ENCODE measurements around the gene ISLR. TPM values are rescaled to one million over a fixed set of nuclear protein-coding genes. Genes with fewer than 3 reads are reported as not detected.

ISLR gene
- total RNA-seq, 1 experiment from 2014 or later, result 0.11 TPM

GRCh38 chr15:74185710-74186348 lies 12.3 kb downstream of the ISLR start:
- H3K27ac Mint-ChIP-seq, result peak overlapping the region in 1 of 3 experiments; percentile 42; a peak in 1 of 7 replicates
- no peak for DNase-seq
- no CpG with 5 or more reads among the region's 8 CpGs for WGBS (ENCODE audit: extremely low coverage, insufficient read length, low lambda C conversion rate)
- H2BK15ac ChIP-seq (ENCODE audit: low read depth, low read length), result no peak overlapping the region
- no peak overlapping the region for H3K4me3 Mint-ChIP-seq
- H4K20me1 ChIP-seq (ENCODE audit: control insufficient read depth, insufficient read depth, insufficient read length), result no peaks in the 10 kb centered on the region
- TF ChIP-seq CTCF (conservative IDR thresholded peaks at IDR 0.05), result no peak
- H3K9ac ChIP-seq (ENCODE audit: extremely low read depth, insufficient read length, low read length), result no peak overlapping the region
- H3K27me3 ChIP-seq (ENCODE audit: insufficient read depth, low read length), result no peaks in the 10 kb centered on the region
- no peak overlapping the region for H3K56ac ChIP-seq (ENCODE audit: insufficient read length, low read depth, low read length)
- no peaks in the 10 kb centered on the region for H3K79me2 ChIP-seq (ENCODE audit: insufficient read depth, low read length)
- H2BK5ac ChIP-seq (ENCODE audit: insufficient read length, low read length), result no peak overlapping the region
- H3K4ac ChIP-seq (ENCODE audit: low read depth, low read length), result no peak overlapping the region
- H3K4me1 ChIP-seq (ENCODE audit: insufficient read depth, low read length), result no peaks in the 10 kb centered on the region
- peaks cover 20% of the 10 kb centered on the region for H3K27me3 Mint-ChIP-seq (ENCODE audit: low read depth)
- H2BK12ac ChIP-seq (ENCODE audit: insufficient read length, low read depth, low read length), result no peak overlapping the region
- H3K9me3 ChIP-seq (ENCODE audit: control insufficient read depth, low read depth, low read length), result no peaks in the 10 kb centered on the region
- H4K5ac ChIP-seq (ENCODE audit: insufficient read length, low read depth, low read length), result no peak overlapping the region
- no peak overlapping the region for H3K27ac ChIP-seq (ENCODE audit: insufficient read length, low read depth, low read length)
- H3K79me1 ChIP-seq (ENCODE audit: insufficient read depth, low read depth, low read length, poor library complexity, severe bottlenecking), result no peaks in the 10 kb centered on the region
- no peaks in the 10 kb centered on the region for H3K4me1 Mint-ChIP-seq
- H4K8ac ChIP-seq (replicated peaks; ENCODE audit: insufficient read length, low read depth, low read length), result no peak overlapping the region
- no peak overlapping the region for H3K4me2 ChIP-seq (ENCODE audit: insufficient read depth, insufficient read length, low read length)
- H2AK5ac ChIP-seq (ENCODE audit: insufficient read length, low read length), result no peak overlapping the region
- H3K23ac ChIP-seq (ENCODE audit: insufficient read length, low read depth, low read length), result no peak overlapping the region
- no peak overlapping the region for H3K14ac ChIP-seq (ENCODE audit: insufficient read depth, low read length)
- H3K9me3 Mint-ChIP-seq, result no peaks in the 10 kb centered on the region
- no peaks in the 10 kb centered on the region for H3K23me2 ChIP-seq (ENCODE audit: insufficient read length, low read depth, low read length, poor library complexity, severe bottlenecking)
- no peaks in the 10 kb centered on the region for H3K36me3 Mint-ChIP-seq (ENCODE audit: insufficient read depth in 1 of 3, low read depth in 3 of 3)
- H2AFZ ChIP-seq (ENCODE audit: low read length), result no peak overlapping the region
- H3K18ac ChIP-seq (ENCODE audit: insufficient read length, low read depth, low read length), result no peak overlapping the region
- no peak overlapping the region for H2BK20ac ChIP-seq (ENCODE audit: low read depth, low read length, poor library complexity, severe bottlenecking)
- H3T11ph ChIP-seq (ENCODE audit: low read length), result no peak overlapping the region
- no peak overlapping the region for H4K91ac ChIP-seq (ENCODE audit: insufficient read length, low read depth, low read length)
- H2BK120ac ChIP-seq (ENCODE audit: low read depth, low read length, poor library complexity, severe bottlenecking), result no peak overlapping the region

All from H9 (cell line).